GM12878 (cell line): ENCODE results near the gene SDCCAG8.

Experiments
- BACH1 ChIP-seq: fragments of 450-650 bp; IDR thresholded peaks from 2 replicates; pipeline ENCODE4 v1.6.1; 2017; ENCODE audit warnings: mild to moderate bottlenecking, borderline replicate concordance
- BCL11A ChIP-seq: IDR thresholded peaks from 2 replicates; pipeline ENCODE4 v1.6.1; 2011; ENCODE audit warnings: low read depth, low read length
- CTCF ChIP-seq, 3 experiments: IDR thresholded peaks in 2 of 3; conservative IDR thresholded peaks in 1 of 3; 2 replicates each; pipeline ENCODE4 v1.5.1; 2011; ENCODE audit warnings: low read depth in 3 of 3, low read length in 3 of 3, mild to moderate bottlenecking in 3 of 3, control low read depth in 2 of 3, moderate library complexity in 2 of 3, inconsistent platforms in 1 of 3, mixed read lengths in 1 of 3; ENCODE audit not compliant: control insufficient read depth in 2 of 3, insufficient read depth in 1 of 3; ENCODE audit errors: extremely low read depth in 1 of 3
- FOS ChIP-seq: IDR thresholded peaks from 3 replicates; pipeline ENCODE4 v1.6.1; 2011; ENCODE audit warnings: borderline replicate concordance; ENCODE audit not compliant: insufficient read length; ENCODE audit errors: extremely low read depth
- HDAC6 ChIP-seq: fragments of 200-600 bp; sonication (generic); IDR thresholded peaks from one replicate; pipeline ENCODE4 v1.8.0; 2017; ENCODE audit warnings: antibody characterized with exemption; ENCODE audit not compliant: unreplicated experiment
- NFIC ChIP-seq: IDR thresholded peaks from 2 replicates; pipeline ENCODE4 v1.6.1; 2012; ENCODE audit warnings: low read depth, mild to moderate bottlenecking, inconsistent platforms, low read length, moderate library complexity
- PKNOX1 ChIP-seq: fragments of 450-650 bp; IDR thresholded peaks from 2 replicates; pipeline ENCODE4 v1.6.1; 2016; ENCODE audit warnings: mild to moderate bottlenecking
- RB1 ChIP-seq: fragments of 450-650 bp; formaldehyde crosslinking; IDR thresholded peaks from 2 replicates; pipeline ENCODE4 v1.6.1; 2017; ENCODE audit warnings: mild to moderate bottlenecking, borderline replicate concordance
- RCOR1 ChIP-seq: conservative IDR thresholded peaks from 2 replicates; pipeline ENCODE4 v1.6.1; 2012; ENCODE audit warnings: low read depth, low read length, improper control_type of control experiment
- ZBTB40 ChIP-seq: fragments of 450-650 bp; IDR thresholded peaks from 2 replicates; pipeline ENCODE4 v1.6.1; 2016; ENCODE audit warnings: mild to moderate bottlenecking, moderate library complexity, borderline replicate concordance
- ZNF274 ChIP-seq: IDR thresholded peaks from one replicate; pipeline ENCODE4 v1.8.0; 2011; ENCODE audit not compliant: insufficient read length, insufficient read depth

- TF ChIP-seq RB1, result no peak
- TF ChIP-seq BCL11A, result no peak
- no peak for TF ChIP-seq ZBTB40
- TF ChIP-seq RCOR1, result no peak
- TF ChIP-seq PKNOX1, result no peak
- TF ChIP-seq CTCF (IDR thresholded peaks at IDR 0.05 in 2 of 3, conservative IDR thresholded peaks at IDR 0.05 in 1 of 3; ENCODE audit: control insufficient read depth in 2 of 3, extremely low read depth in 1 of 3, insufficient read depth in 1 of 3, low read depth in 3 of 3, low read length in 3 of 3), result no peak
- TF ChIP-seq ZNF274, result no peak
- no peak for TF ChIP-seq BACH1
- TF ChIP-seq HDAC6, result no peak
- TF ChIP-seq NFIC, result no peak
- no peak for TF ChIP-seq FOS
Observed at GRCh38 chr1:243462929-243463697, 207.3 kb downstream of the SDCCAG8 start.
